Ectodermal cell (in vitro differentiated cells): ENCODE data around the gene MIPOL1.
"Not testable (repeated sequence)": the region's sequence is repeated elsewhere in the genome, so short reads cannot be mapped to it uniquely, and the experiment has no call there.

Experiments used
- H3K27ac ChIP-seq: 2 replicates; pipeline ENCODE4 v1.7.0; 2013; ENCODE audit warnings: mild to moderate bottlenecking, low read depth, low read length; ENCODE audit not compliant: insufficient read depth, poor library complexity, severe bottlenecking
- H3K27me3 ChIP-seq: 2 replicates; pipeline ENCODE4 v1.7.0; 2013; ENCODE audit warnings: mild to moderate bottlenecking, low read length; ENCODE audit not compliant: insufficient read depth, control insufficient read depth, poor library complexity, severe bottlenecking
- H3K36me3 ChIP-seq: one replicate; pipeline ENCODE4 v1.7.0; 2013; ENCODE audit warnings: low read length; ENCODE audit not compliant: control insufficient read depth, insufficient read depth
- H3K4me1 ChIP-seq: one replicate; pipeline ENCODE4 v1.7.0; 2013; ENCODE audit warnings: low read length; ENCODE audit not compliant: control insufficient read depth, insufficient read depth
- H3K4me3 ChIP-seq: 2 replicates; pipeline ENCODE4 v1.7.0; 2013; ENCODE audit warnings: low read depth, low read length, control low read depth; ENCODE audit not compliant: insufficient read depth
- H3K9me3 ChIP-seq: 2 replicates; pipeline ENCODE4 v1.7.0; 2013; ENCODE audit warnings: mild to moderate bottlenecking, low read length, moderate library complexity; ENCODE audit not compliant: control insufficient read depth
- WGBS, 2 experiments: methylation state at CpG; one replicate each; pipeline ENCODE4 v1.1.7; 2013; ENCODE audit warnings: missing lambda C conversion rate in 2 of 2; 5-methylcytosine and 5-hydroxymethylcytosine counted together

The MIPOL1 gene

GRCh38 chr14:37274652-37275051, 76.9 kb downstream of the MIPOL1 start:
- no CpG with 5 or more reads among the region's 1 CpG for WGBS, 2 experiments
- H3K27ac ChIP-seq = no peak overlapping the region
- H3K9me3 ChIP-seq = no peaks in the 10 kb centered on the region
- no peaks in the 10 kb centered on the region for H3K36me3 ChIP-seq
- H3K4me1 ChIP-seq = no peaks in the 10 kb centered on the region
- no peak overlapping the region for H3K4me3 ChIP-seq
- no peaks in the 10 kb centered on the region for H3K27me3 ChIP-seq

- Histone ChIP-seq H3K4me1 (no peaks in the 10 kb centered on the region), H3K36me3 (no peaks in the 10 kb centered on the region), H3K27ac (no peak overlapping the region), H3K27me3 (no peaks in the 10 kb centered on the region), H3K9me3 (no peaks in the 10 kb centered on the region), H3K4me3 (no peak overlapping the region)
These were observed 78.2 kb downstream of the MIPOL1 start for GRCh38 chr14:37275963-37276362.

GRCh38 chr14:37278636-37279538, 81.2 kb downstream of the MIPOL1 start:
- 96 to 100% methylated on average over 1 to 2 of the region's 5 CpGs for WGBS, 2 experiments
- Histone ChIP-seq H3K9me3 (no peaks in the 10 kb centered on the region), H3K4me1 (no peaks in the 10 kb centered on the region), H3K4me3 (no peak overlapping the region), H3K36me3 (no peaks in the 10 kb centered on the region), H3K27me3 (no peaks in the 10 kb centered on the region), H3K27ac (no peak overlapping the region)

GRCh38 chr14:37279818-37280217, 82.1 kb downstream of the MIPOL1 start:
- no peaks in the 10 kb centered on the region for H3K4me1 ChIP-seq
- 95% methylated on average over 2 of the region's 2 CpGs for WGBS, 2 experiments
- no peak overlapping the region for H3K4me3 ChIP-seq
- no peaks in the 10 kb centered on the region for H3K27me3 ChIP-seq
- H3K36me3 ChIP-seq = no peaks in the 10 kb centered on the region
- no peaks in the 10 kb centered on the region for H3K9me3 ChIP-seq
- H3K27ac ChIP-seq = no peak overlapping the region

DNA sequence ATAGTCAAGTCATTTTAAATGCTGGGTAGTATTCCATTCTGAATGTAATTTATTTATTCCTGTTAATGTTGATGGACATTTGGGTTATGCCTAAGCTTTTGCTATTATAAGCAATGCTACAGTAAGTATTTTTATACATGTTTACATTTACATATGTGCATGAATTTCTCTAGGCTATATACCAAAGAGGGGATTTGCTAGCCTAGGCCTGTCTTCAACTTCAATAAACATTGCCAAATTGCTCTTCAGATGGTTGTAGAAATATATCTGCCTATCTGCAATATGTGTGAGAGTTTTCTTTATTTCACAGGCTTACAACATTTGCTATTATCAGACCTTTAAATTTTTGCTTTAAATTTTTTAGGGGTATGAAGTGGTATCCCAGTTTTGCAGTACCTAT, 87.0 kb downstream of the MIPOL1 start:
- H3K4me3 ChIP-seq = no peak overlapping the region
- no peak overlapping the region for H3K27ac ChIP-seq
- no peaks in the 10 kb centered on the region for H3K27me3 ChIP-seq
- H3K9me3 ChIP-seq = no peaks in the 10 kb centered on the region
- no peaks in the 10 kb centered on the region for H3K4me1 ChIP-seq
- H3K36me3 ChIP-seq = no peaks in the 10 kb centered on the region

GRCh38 chr14:37285220-37285619, 87.5 kb downstream of the MIPOL1 start:
- Histone ChIP-seq H3K36me3 (no peaks in the 10 kb centered on the region), H3K4me3 (no peak overlapping the region), H3K9me3 (no peaks in the 10 kb centered on the region), H3K27ac (no peak overlapping the region), H3K27me3 (no peaks in the 10 kb centered on the region), H3K4me1 (no peaks in the 10 kb centered on the region)
- 93 to 94% methylated on average over 5 of the region's 5 CpGs for WGBS, 2 experiments

GRCh38 chr14:37289688-37290087, 92.0 kb downstream of the MIPOL1 start:
- no peak overlapping the region for H3K27ac ChIP-seq
- WGBS, 2 experiments = 47 to 100% methylated on average over 1 to 2 of the region's 2 CpGs
- H3K9me3 ChIP-seq = no peaks in the 10 kb centered on the region
- peaks cover 6% of the 10 kb centered on the region for H3K36me3 ChIP-seq
- no peak overlapping the region for H3K4me3 ChIP-seq
- no peaks in the 10 kb centered on the region for H3K4me1 ChIP-seq
- H3K27me3 ChIP-seq = no peaks in the 10 kb centered on the region

- H3K27ac ChIP-seq, H3K4me1 ChIP-seq, H3K9me3 ChIP-seq, H3K27me3 ChIP-seq, H3K4me3 ChIP-seq, H3K36me3 ChIP-seq: not testable (repeated sequence)
- 95 to 96% methylated on average over 1 of the region's 1 CpG for WGBS, 2 experiments
These were observed 97.5 kb downstream of the MIPOL1 start for GRCh38 chr14:37295262-37295661.

DNA sequence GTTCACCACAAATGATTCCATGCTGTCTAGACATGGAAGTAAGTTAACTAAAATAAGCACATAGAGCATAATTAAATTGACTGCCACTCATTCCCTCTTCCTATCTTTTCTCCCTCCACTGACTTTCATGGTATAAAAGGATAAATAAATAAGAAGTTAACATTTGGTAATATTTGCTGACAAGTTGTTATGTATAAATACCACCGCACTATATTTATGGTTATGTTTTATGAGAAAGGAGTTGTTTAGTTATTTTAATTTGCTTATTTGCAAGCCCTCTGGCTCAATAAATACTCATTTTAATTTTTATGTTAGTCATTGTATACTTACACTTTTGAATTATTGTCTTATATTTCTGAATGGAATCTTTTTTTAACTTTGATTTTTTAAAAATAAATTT, 113.5 kb downstream of the MIPOL1 start:
- no peak overlapping the region for H3K27ac ChIP-seq
- no peaks in the 10 kb centered on the region for H3K9me3 ChIP-seq
- H3K4me3 ChIP-seq = no peak overlapping the region
- H3K4me1 ChIP-seq = no peaks in the 10 kb centered on the region
- H3K27me3 ChIP-seq = no peaks in the 10 kb centered on the region
- no CpG with 5 or more reads among the region's 1 CpG for WGBS, 2 experiments
- no peaks in the 10 kb centered on the region for H3K36me3 ChIP-seq

GRCh38 chr14:37318938-37319337, 121.2 kb downstream of the MIPOL1 start:
- Histone ChIP-seq H3K27me3 (no peaks in the 10 kb centered on the region), H3K9me3 (no peaks in the 10 kb centered on the region), H3K36me3 (no peaks in the 10 kb centered on the region), H3K4me1 (no peaks in the 10 kb centered on the region), H3K4me3 (no peak overlapping the region), H3K27ac (no peak overlapping the region)
- 87 to 95% methylated on average over 2 of the region's 2 CpGs for WGBS, 2 experiments
